Measurements from ENCODE around the gene CPEB4. TPM values are rescaled to one million over a fixed set of nuclear protein-coding genes. Genes with fewer than 3 reads are reported as not detected.

CPEB4 gene
- total and polyA plus RNA-seq, 9 of the 15 experiments (the other 6 are each of a cell fraction or from before 2014, with no cell fraction given), result 7.4 to 21.3 (median 12.4) TPM

- no peak for TF ChIP-seq E4F1 (CRISPR knock-in tag; IDR thresholded peaks at IDR 0.05; ENCODE audit: borderline replicate concordance)
- no peak for TF ChIP-seq ZNF699 (CRISPR knock-in tag; IDR thresholded peaks at IDR 0.05; ENCODE audit: insufficient replicate concordance)
- no peak for TF ChIP-seq ZNF175 (CRISPR knock-in tag; IDR thresholded peaks at IDR 0.05; ENCODE audit: low read depth)
- TF ChIP-seq NFE2 (IDR thresholded peaks at IDR 0.05; ENCODE audit: low read depth), result no peak
- TF ChIP-seq HIVEP1 (CRISPR knock-in tag; IDR thresholded peaks at IDR 0.05), result no peak
Measured at GRCh38 chr5:173971681-173972345, 83.7 kb downstream of the CPEB4 start (continued).

GRCh38 chr5:173972607-173972924 lies 84.4 kb downstream of the CPEB4 start:
- no peak for TF ChIP-seq KLF6 (CRISPR knock-in tag; IDR thresholded peaks at IDR 0.05; ENCODE audit: borderline replicate concordance)
- no peak for TF ChIP-seq ERF (CRISPR knock-in tag; IDR thresholded peaks at IDR 0.05)
- 0 out of 2 replicates have a peak, but pooled peaks have one; percentile 3 for TF ChIP-seq XRCC5 (IDR thresholded peaks at IDR 0.05; ENCODE audit: low read depth, low read length)
- no peak for TF ChIP-seq ESRRA (IDR thresholded peaks at IDR 0.05; ENCODE audit: borderline replicate concordance, low read depth)
- H2AFZ ChIP-seq (ENCODE audit: low read depth, low read length), result peak overlapping the region; percentile 98
- POLR2A ChIA-PET, result no interaction called here
- no peaks in the 10 kb centered on the region for H3K9me1 ChIP-seq (ENCODE audit: control insufficient read depth, insufficient read depth, low read length)
- in situ Hi-C loops (cut with MboI) (no loop called here), intact Hi-C loops (cut with micrococcal nuclease) (loop anchor here (2.0 to 5.0 kb wide), 3 partner anchors 88 to 186 kb away; no protein-coding TSS in a partner anchor)
- no peak overlapping the region for H3K9ac ChIP-seq (ENCODE audit: insufficient read depth in 1 of 2, low read depth in 2 of 2, low read length in 2 of 2)
- CTCF ChIA-PET (ENCODE audit: low intra/inter-chr PET ratio), result interaction anchor here (0.6 to 5.4 kb wide), 3 partner anchors 348 to 590 kb away, joined by 3 to 66 read pairs (median 4); partner anchors contain the start of gene BOD1
- DNase-seq (ENCODE audit: extremely low read depth in 1 of 4, low spot score in 3 of 4), result no peak
- no peak for FAIRE-seq
- H3K4me1 ChIP-seq (replicated peaks in 1 of 2; ENCODE audit: control insufficient read depth in 2 of 2, insufficient read depth in 2 of 2, low read length in 2 of 2), result peaks cover 28 to 39% of the 10 kb centered on the region in 2 experiments
- ATAC-seq, result no peak
- no peak overlapping the region for H3K27ac ChIP-seq (ENCODE audit: extremely low read depth, low read depth, low read length)
- H3K36me3 ChIP-seq (ENCODE audit: control insufficient read depth, insufficient read depth, low read length), result no peaks in the 10 kb centered on the region
- WGBS (ENCODE audit: insufficient coverage, low coverage, missing lambda C conversion rate), result 90% methylated on average over 4 of the region's 6 CpGs
- no peaks in the 10 kb centered on the region for H3K79me2 ChIP-seq (ENCODE audit: control insufficient read depth, insufficient read depth, low read length)
- no peaks in the 10 kb centered on the region for H3K27me3 ChIP-seq (ENCODE audit: control insufficient read depth in 2 of 2, insufficient read depth in 2 of 2, low read length in 2 of 2)
- no peaks in the 10 kb centered on the region for H3K9me3 ChIP-seq (replicated peaks; ENCODE audit: control insufficient read depth, insufficient read depth, low read depth, low read length)
- no TSS peak for BruUV-seq (replicated peaks)
- 0 out of 2 replicates have a peak overlapping the region, but pooled peaks have one; percentile 88 for H3K4me2 ChIP-seq (ENCODE audit: insufficient read depth, low read length)
- no peak overlapping the region for H3K4me3 ChIP-seq
- no peaks in the 10 kb centered on the region for H4K20me1 ChIP-seq (replicated peaks; ENCODE audit: control insufficient read depth, insufficient read depth, low read length)
